ENCODE data around the gene NIPAL4.

The NIPAL4 gene

GRCh38 chr5:157455057-157455456, 5.0 kb upstream of the NIPAL4 start:
- no peak for TF ChIP-seq CTCF (IDR thresholded peaks at IDR 0.05; ENCODE audit: extremely low read depth, missing control alignments)
- DNase-seq (ENCODE audit: low spot score) = no peak

- no peak for DNase-seq (ENCODE audit: low spot score)
Observed at GRCh38 chr5:157456301-157456700, 3.7 kb upstream of the NIPAL4 start.

GRCh38 chr5:157457391-157457790, 2.6 kb upstream of the NIPAL4 start:
- no peak for DNase-seq (ENCODE audit: low spot score)
- TF ChIP-seq CTCF (IDR thresholded peaks at IDR 0.05; ENCODE audit: extremely low read depth, missing control alignments) = no peak

More at GRCh38 chr5:157456301-157456700, 3.7 kb upstream of the NIPAL4 start:
- TF ChIP-seq CTCF (IDR thresholded peaks at IDR 0.05; ENCODE audit: extremely low read depth, missing control alignments) = no peak

- TF ChIP-seq CTCF (IDR thresholded peaks at IDR 0.05; ENCODE audit: extremely low read depth, missing control alignments) = no peak
- no peak for DNase-seq (ENCODE audit: low spot score)
Observed at GRCh38 chr5:157458835-157459234, 1.2 kb upstream of the NIPAL4 start.

- TF ChIP-seq CTCF (IDR thresholded peaks at IDR 0.05; ENCODE audit: extremely low read depth, missing control alignments) = no peak
Observed at GRCh38 chr5:157460921-157461792, 1.1 kb downstream of the NIPAL4 start.

GRCh38 chr5:157463081-157463480, 3.1 kb downstream of the NIPAL4 start:
- no peak for DNase-seq (ENCODE audit: low spot score)
- TF ChIP-seq CTCF (IDR thresholded peaks at IDR 0.05; ENCODE audit: extremely low read depth, missing control alignments) = no peak

More at GRCh38 chr5:157460921-157461792, 1.1 kb downstream of the NIPAL4 start:
- DNase-seq (ENCODE audit: low spot score) = no peak

- TF ChIP-seq CTCF (IDR thresholded peaks at IDR 0.05; ENCODE audit: extremely low read depth, missing control alignments) = no peak
- DNase-seq (ENCODE audit: low spot score) = no peak
Observed at GRCh38 chr5:157463621-157464518, 3.9 kb downstream of the NIPAL4 start.

Measured in GM20000 (cell line).